Hepatocyte (in vitro differentiated cells): ENCODE measurements around the gene PGK1. TPM values are rescaled to one million over a fixed set of nuclear protein-coding genes. Genes with fewer than 3 reads are reported as not detected.

Source experiments
- DNase-seq: peaks from one replicate; pipeline ENCODE4 v3.0.0-alpha.2; 2016; ENCODE audit warnings: low spot score
- H2AFZ ChIP-seq: fragments of 200-600 bp; sonication (generic); 2 replicates; pipeline ENCODE4 v1.6.0; 2016; ENCODE audit warnings: antibody characterized with exemption, mild to moderate bottlenecking
- H3K27ac ChIP-seq: fragments of 200-600 bp; sonication (generic); 2 replicates; pipeline ENCODE4 v1.5.1; 2016; ENCODE audit warnings: mild to moderate bottlenecking
- H3K27me3 ChIP-seq: fragments of 200-600 bp; sonication (generic); 2 replicates; pipeline ENCODE4 v1.6.1; 2016
- H3K36me3 ChIP-seq: fragments of 200-600 bp; sonication (generic); replicated peaks from 2 replicates; pipeline ENCODE4 v1.5.1; 2016; ENCODE audit warnings: low read depth; ENCODE audit not compliant: insufficient read depth
- H3K4me1 ChIP-seq: fragments of 200-600 bp; sonication (generic); 2 replicates; pipeline ENCODE4 v1.5.1; 2016; ENCODE audit warnings: mild to moderate bottlenecking, moderate library complexity; ENCODE audit not compliant: insufficient read depth
- H3K4me2 ChIP-seq: fragments of 200-600 bp; sonication (generic); 2 replicates; pipeline ENCODE4 v1.6.0; 2016
- H3K4me3 ChIP-seq: fragments of 200-600 bp; sonication (generic); 2 replicates; pipeline ENCODE4 v1.5.1; 2016; ENCODE audit warnings: mild to moderate bottlenecking
- H3K79me2 ChIP-seq: fragments of 200-600 bp; sonication (generic); 2 replicates; pipeline ENCODE4 v1.6.0; 2017; ENCODE audit warnings: mild to moderate bottlenecking
- H3K9me2 ChIP-seq: fragments of 200-600 bp; sonication (generic); replicated peaks from 2 replicates; pipeline ENCODE4 v1.6.0; 2017; ENCODE audit warnings: mild to moderate bottlenecking; ENCODE audit not compliant: insufficient read depth
- H3K9me3 ChIP-seq: fragments of 200-600 bp; sonication (generic); 2 replicates; pipeline ENCODE4 v1.5.1; 2016; ENCODE audit warnings: low read depth, mild to moderate bottlenecking
- H4K20me1 ChIP-seq: fragments of 200-600 bp; sonication (generic); 2 replicates; pipeline ENCODE4 v1.6.0; 2016; ENCODE audit warnings: mild to moderate bottlenecking; ENCODE audit not compliant: insufficient read depth, poor library complexity, severe bottlenecking
- EZH2 ChIP-seq: fragments of 200-600 bp; sonication (generic); IDR thresholded peaks from 2 replicates; pipeline ENCODE4 v1.6.1; 2016; ENCODE audit warnings: antibody characterized with exemption, mild to moderate bottlenecking, borderline replicate concordance
- EZH2phosphoT487 ChIP-seq: fragments of 200-600 bp; sonication (generic); IDR thresholded peaks from one replicate; pipeline ENCODE4 v1.6.1; 2018; ENCODE audit warnings: antibody characterized with exemption, mild to moderate bottlenecking, low read depth, moderate library complexity; ENCODE audit not compliant: unreplicated experiment, severe bottlenecking
- WGBS: methylation state at CpG from one replicate; pipeline ENCODE4 v1.1.6; 2016; ENCODE audit warnings: low lambda C conversion rate; ENCODE audit errors: missing lambda C conversion rate; 5-methylcytosine and 5-hydroxymethylcytosine counted together
- polyA plus RNA-seq: library from polyadenylated mRNA; unstranded; fragments of >200 nt; fragmentation: Nextera tagmentation; extraction: Ambion mirVana; gene quantifications from 2 replicates; pipeline ENCODE4 v1.2.1, GENCODE V29; 2016
- total RNA-seq: library from RNA; depleted of rRNA; stranded (reverse); fragments of >200 nt; gene quantifications from 2 replicates; pipeline ENCODE4 v1.2.3, GENCODE V29; 2014
- TF ChIP-seq, protein P1 (sequence below): fragments of 200-600 bp; sonication (generic); IDR thresholded peaks from 2 replicates; pipeline ENCODE4 v1.5.1; 2016; ENCODE audit warnings: antibody characterized with exemption, mild to moderate bottlenecking; ENCODE audit not compliant: poor library complexity

The PGK1 gene
- total and polyA plus RNA-seq, 2 experiments from 2014 or later, result 255 to 283 TPM

DNA sequence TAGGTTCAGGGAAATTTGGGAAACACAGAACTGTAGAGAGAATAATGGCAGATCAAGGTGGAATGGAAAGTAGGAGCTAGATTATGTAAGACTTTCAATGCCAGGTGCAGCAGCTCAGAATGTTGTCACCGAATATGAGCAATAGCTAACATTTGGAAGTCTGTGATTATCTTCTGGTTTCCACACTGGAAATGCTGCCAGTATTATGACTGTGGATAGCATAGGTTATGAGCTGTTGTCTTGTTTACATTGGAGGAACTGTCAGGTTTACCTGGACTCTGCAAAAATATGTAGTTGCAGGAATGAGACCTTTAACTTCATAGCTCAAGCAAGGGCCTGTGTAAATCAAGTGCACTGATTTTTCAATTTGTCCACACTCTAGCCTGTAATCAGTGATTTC is 61.4 kb downstream of the PGK1 start:
- Histone ChIP-seq H2AFZ (no peak overlapping the region), H3K4me3 (no peak overlapping the region), H3K4me1 (no peaks in the 10 kb centered on the region), H3K36me3 (no peaks in the 10 kb centered on the region), H3K79me2 (no peaks in the 10 kb centered on the region), H3K9me2 (no peaks in the 10 kb centered on the region), H3K27ac (no peak overlapping the region), H3K27me3 (no peaks in the 10 kb centered on the region), H3K9me3 (no peaks in the 10 kb centered on the region), H3K4me2 (no peak overlapping the region), H4K20me1 (no peaks in the 10 kb centered on the region)
- no peak for DNase-seq
- 71% methylated on average over 1 of the region's 1 CpG for WGBS
- TF ChIP-seq, protein P1, sequence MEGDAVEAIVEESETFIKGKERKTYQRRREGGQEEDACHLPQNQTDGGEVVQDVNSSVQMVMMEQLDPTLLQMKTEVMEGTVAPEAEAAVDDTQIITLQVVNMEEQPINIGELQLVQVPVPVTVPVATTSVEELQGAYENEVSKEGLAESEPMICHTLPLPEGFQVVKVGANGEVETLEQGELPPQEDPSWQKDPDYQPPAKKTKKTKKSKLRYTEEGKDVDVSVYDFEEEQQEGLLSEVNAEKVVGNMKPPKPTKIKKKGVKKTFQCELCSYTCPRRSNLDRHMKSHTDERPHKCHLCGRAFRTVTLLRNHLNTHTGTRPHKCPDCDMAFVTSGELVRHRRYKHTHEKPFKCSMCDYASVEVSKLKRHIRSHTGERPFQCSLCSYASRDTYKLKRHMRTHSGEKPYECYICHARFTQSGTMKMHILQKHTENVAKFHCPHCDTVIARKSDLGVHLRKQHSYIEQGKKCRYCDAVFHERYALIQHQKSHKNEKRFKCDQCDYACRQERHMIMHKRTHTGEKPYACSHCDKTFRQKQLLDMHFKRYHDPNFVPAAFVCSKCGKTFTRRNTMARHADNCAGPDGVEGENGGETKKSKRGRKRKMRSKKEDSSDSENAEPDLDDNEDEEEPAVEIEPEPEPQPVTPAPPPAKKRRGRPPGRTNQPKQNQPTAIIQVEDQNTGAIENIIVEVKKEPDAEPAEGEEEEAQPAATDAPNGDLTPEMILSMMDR, result no peak
- no peak for TF ChIP-seq EZH2
- TF ChIP-seq EZH2phosphoT487, result no peak

DNA sequence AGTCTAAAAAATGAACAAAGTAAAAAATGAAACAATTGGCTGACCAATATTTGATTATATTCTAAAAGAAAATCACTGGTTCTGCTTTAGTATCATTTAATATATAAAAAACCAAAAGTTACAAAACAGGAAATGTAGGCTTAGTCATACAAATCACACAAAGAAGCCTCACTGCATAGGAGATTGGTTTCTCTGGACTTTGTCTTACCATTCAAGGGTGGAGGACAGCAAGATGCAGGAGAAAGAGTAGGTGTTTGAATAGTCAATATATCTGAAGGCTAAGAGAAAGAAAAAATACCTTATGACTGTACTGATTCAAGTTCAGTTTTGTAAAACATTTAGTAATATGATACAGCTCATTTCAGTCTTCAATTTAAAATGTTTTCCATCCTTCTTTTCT is 64.0 kb downstream of the PGK1 start:
- H3K79me2 ChIP-seq, result no peaks in the 10 kb centered on the region
- no peaks in the 10 kb centered on the region for H3K4me1 ChIP-seq
- H3K9me3 ChIP-seq, result no peaks in the 10 kb centered on the region
- DNase-seq, result no peak
- no peak overlapping the region for H3K4me2 ChIP-seq
- H2AFZ ChIP-seq, result no peak overlapping the region
- TF ChIP-seq, protein P1, result no peak
- TF ChIP-seq EZH2 (no peak), EZH2phosphoT487 (no peak)
- H3K27ac ChIP-seq, result no peak overlapping the region
- H3K9me2 ChIP-seq, result no peaks in the 10 kb centered on the region
- H4K20me1 ChIP-seq, result no peaks in the 10 kb centered on the region
- H3K4me3 ChIP-seq, result no peak overlapping the region
- H3K27me3 ChIP-seq, result no peaks in the 10 kb centered on the region
- H3K36me3 ChIP-seq, result no peaks in the 10 kb centered on the region

Other genes starting within 250 kb of the PGK1 start
- 82.3 and 88.4 TPM in 2 replicates for gene MAGT1, start 208.8 kb upstream of the PGK1 start, total RNA-seq
- gene MAGT1, start 208.8 kb upstream of the PGK1 start, polyA plus RNA-seq, result 32.6 and 35.0 TPM in 2 replicates
- 576 and 599 TPM in 2 replicates for gene COX7B, start 204.8 kb upstream of the PGK1 start, total RNA-seq
- 462 and 547 TPM in 2 replicates for gene COX7B, start 204.8 kb upstream of the PGK1 start, polyA plus RNA-seq
- 11.8 and 13.0 TPM in 2 replicates for gene ATP7A, start 193.6 kb upstream of the PGK1 start, total RNA-seq
- gene ATP7A, start 193.6 kb upstream of the PGK1 start, polyA plus RNA-seq, result 3.7 and 4.0 TPM in 2 replicates
- not detected in 2 replicates for gene PGAM4, start 134.6 kb upstream of the PGK1 start, total RNA-seq
- not detected in 2 replicates for gene PGAM4, start 134.6 kb upstream of the PGK1 start, polyA plus RNA-seq
- 20.0 and 23.0 TPM in 2 replicates for gene TAF9B, start 35.4 kb downstream of the PGK1 start, total RNA-seq
- 12.0 and 13.5 TPM in 2 replicates for gene TAF9B, start 35.4 kb downstream of the PGK1 start, polyA plus RNA-seq
- gene CYSLTR1, start 223.4 kb downstream of the PGK1 start, total RNA-seq, result 0.43 and 0.44 TPM in 2 replicates
- 0.11 and 0.50 TPM in 2 replicates for gene CYSLTR1, start 223.4 kb downstream of the PGK1 start, polyA plus RNA-seq